ENCODE results near the gene SRPX.

Gene SRPX

GRCh38 chrX:38211891-38212635 lies 8.6 kb downstream of the SRPX start:
- no peak for DNase-seq

- DNase-seq: no peak
Observed at GRCh38 chrX:38206542-38206941, 14.1 kb downstream of the SRPX start.

- no peak for DNase-seq
Observed at GRCh38 chrX:38206036-38206435, 14.6 kb downstream of the SRPX start.

GRCh38 chrX:38205039-38205438 lies 15.6 kb downstream of the SRPX start:
- DNase-seq: no peak

GRCh38 chrX:38192007-38192810 lies 28.5 kb downstream of the SRPX start:
- peak; percentile 6 for DNase-seq

GRCh38 chrX:38189431-38190250 lies 31.0 kb downstream of the SRPX start:
- DNase-seq: no peak

- DNase-seq: no peak
Observed at GRCh38 chrX:38183596-38183995, 37.1 kb downstream of the SRPX start.

- no peak for DNase-seq
Observed at GRCh38 chrX:38181357-38181756, 39.3 kb downstream of the SRPX start.

- DNase-seq: no peak
Observed at GRCh38 chrX:38178396-38178795, 42.3 kb downstream of the SRPX start.

GRCh38 chrX:38175139-38175538 lies 45.5 kb downstream of the SRPX start:
- DNase-seq: peak; percentile 9

- DNase-seq: no peak
Observed at GRCh38 chrX:38172596-38172995, 48.1 kb downstream of the SRPX start.

- no peak for DNase-seq
Observed at GRCh38 chrX:38170556-38170955, 50.1 kb downstream of the SRPX start.

- DNase-seq: peak; percentile 42
Observed at GRCh38 chrX:38166478-38167083, 54.1 kb downstream of the SRPX start.

GRCh38 chrX:38165023-38165422 lies 55.6 kb downstream of the SRPX start:
- no peak for DNase-seq

GRCh38 chrX:38163193-38163592 lies 57.5 kb downstream of the SRPX start:
- no peak for DNase-seq

- DNase-seq: no peak
Observed at GRCh38 chrX:38156838-38157237, 63.8 kb downstream of the SRPX start.

- no peak for DNase-seq
Observed at GRCh38 chrX:38154818-38155217, 65.9 kb downstream of the SRPX start.

- DNase-seq: no peak
Observed at GRCh38 chrX:38154340-38154739, 66.3 kb downstream of the SRPX start.

- no peak for DNase-seq
Observed at GRCh38 chrX:38151441-38151840, 69.2 kb downstream of the SRPX start.

GRCh38 chrX:38150993-38151392 lies 69.7 kb downstream of the SRPX start:
- no peak for DNase-seq

GRCh38 chrX:38149016-38149415 lies 71.7 kb downstream of the SRPX start:
- DNase-seq: no peak

- no peak for DNase-seq
Observed at GRCh38 chrX:38142610-38143009, 78.1 kb downstream of the SRPX start.

GRCh38 chrX:38138900-38139299 lies 81.8 kb downstream of the SRPX start:
- DNase-seq: no peak

Measured in activated CD4-positive, alpha-beta T cell treated with anti-CD3 and anti-CD28 coated beads, Interleukin-10, Interleukin-2, amounts not matched to agents 100 ng/mL and 50 ng/mL, durations not matched to agents 16 hours and 8 hours (primary cell).